Mucosa of descending colon (tissue), 3 donors: ENCODE data around the gene SHANK3. TPM values are rescaled to one million over a fixed set of nuclear protein-coding genes. Genes with fewer than 3 reads are reported as not detected.

ENCODE experiments used
- ATAC-seq: fragments of 200-7000 bp; cut with Tn5 transposase; one replicate; pipeline ENCODE4 v1.9.1; 2020; ENCODE audit warnings: mild to moderate bottlenecking, moderate library complexity
- DNase-seq, 3 donors: peaks; one replicate each; pipeline ENCODE4 v3.0.0-alpha.2; 2020
- H3K36me3 ChIP-seq: fragments of 200-600 bp; one replicate; pipeline ENCODE4 v1.8.0; 2021; ENCODE audit warnings: low read depth, mild to moderate bottlenecking
- H3K4me1 ChIP-seq: fragments of 200-600 bp; one replicate; pipeline ENCODE4 v1.8.0; 2021; ENCODE audit warnings: low read depth, mild to moderate bottlenecking
- H3K4me3 ChIP-seq: fragments of 200-600 bp; one replicate; pipeline ENCODE4 v1.8.0; 2021; ENCODE audit warnings: mild to moderate bottlenecking
- H3K9me3 ChIP-seq: fragments of 200-600 bp; one replicate; pipeline ENCODE4 v1.8.0; 2021; ENCODE audit warnings: mild to moderate bottlenecking
- CTCF ChIP-seq: fragments of 200-600 bp; IDR thresholded peaks from one replicate; pipeline ENCODE4 v1.8.0; 2022; ENCODE audit warnings: antibody characterized with exemption, mild to moderate bottlenecking
- intact Hi-C, 2 donors: fragments of 100-400 bp; cut with DNase I in 1 of 2; cut with micrococcal nuclease in 1 of 2; formaldehyde crosslinking; loops; one replicate each; pipeline versions ENCODE4 v1.11.0 to v1.11.1; 2022; cut with DNase I, micrococcal nuclease
- total RNA-seq, 3 donors: library from RNA; stranded (reverse); fragmentation: NEBNext Ultra II Directional in 2 of 3; extraction: Animal tissue kit (Norgen Biotek cat#: 25700) in 2 of 3; gene quantifications; one replicate each; pipeline versions ENCODE4 v1.2.1 to v1.2.4, GENCODE V29; 2021 to 2023
- donor health status: DM: no; HTN: no; CAD: no; lungs with moderate emphysema.
- donor health status: DM: no; HTN: no; CAD: no.
- donor health status: DM: no; HTN: yes; CAD: no.

SHANK3 gene
- total RNA-seq, 3 donors from 2014 or later, result 3.9 to 14.2 (median 7.1) TPM

- no peak for TF ChIP-seq CTCF
- no peaks in the 10 kb centered on the region for H3K9me3 ChIP-seq
- ATAC-seq (no peak), DNase-seq (no peak)
- H3K4me3 ChIP-seq, result no peak overlapping the region
- H3K4me1 ChIP-seq, result no peaks in the 10 kb centered on the region
- H3K36me3 ChIP-seq, result no peaks in the 10 kb centered on the region
- intact Hi-C loops, result no loop called here
Observed at GRCh38 chr22:50721257-50721844, 48.7 kb downstream of the SHANK3 start.

- Histone ChIP-seq H3K9me3 (no peaks in the 10 kb centered on the region), H3K4me3 (no peak overlapping the region), H3K4me1 (no peaks in the 10 kb centered on the region), H3K36me3 (no peaks in the 10 kb centered on the region)
- no peak for ATAC-seq
- DNase-seq, result no peak
- no peak for TF ChIP-seq CTCF
- intact Hi-C loops, result no loop called here
Observed at GRCh38 chr22:50722048-50722701, 49.6 kb downstream of the SHANK3 start.

Other genes starting within 250 kb of the SHANK3 start
- 10 to 100 TPM; 76.1 to 91.9 (median 84.3) TPM for gene SBF1, start 197.8 kb upstream of the SHANK3 start, total RNA-seq
- 1 to 10 TPM in 2 of 3 donors, under 1 TPM in 1; 0.95 to 3.9 (median 1.4) TPM for gene ADM2, start 191.3 kb upstream of the SHANK3 start, total RNA-seq
- not detected for gene MIOX, start 186.0 kb upstream of the SHANK3 start, total RNA-seq
- gene LMF2, start 165.1 kb upstream of the SHANK3 start, total RNA-seq, result 10 to 100 TPM; 57.8 to 66.4 (median 60.7) TPM
- gene NCAPH2, start 164.6 kb upstream of the SHANK3 start, total RNA-seq, result 10 to 100 TPM; 32.1 to 41.2 (median 34.0) TPM
- 10 to 100 TPM in 1 of 3 donors, 1 to 10 TPM in 1, not detected in 1; 5.4 to 14.6 TPM for gene SCO2, start 147.2 kb upstream of the SHANK3 start, total RNA-seq
- gene TYMP, start 142.8 kb upstream of the SHANK3 start, total RNA-seq, result 10 to 100 TPM; 27.7 to 88.7 (median 34.8) TPM
- gene KLHDC7B, start 126.9 kb upstream of the SHANK3 start, total RNA-seq, result 1 to 10 TPM in 1 of 3 donors, under 1 TPM in 1, not detected in 1; 0.55 to 1.7 TPM
- not detected for gene SYCE3, start 109.9 kb upstream of the SHANK3 start, total RNA-seq
- 10 to 100 TPM; 24.5 to 51.6 (median 29.9) TPM for gene CPT1B, start 94.4 kb upstream of the SHANK3 start, total RNA-seq
- 10 to 100 TPM; 79.9 to 95.0 (median 80.9) TPM for gene CHKB, start 90.0 kb upstream of the SHANK3 start, total RNA-seq
- gene MAPK8IP2, start 72.0 kb upstream of the SHANK3 start, total RNA-seq, result 1 to 10 TPM in 1 of 3 donors, under 1 TPM in 2; 0.63 to 4.2 (median 0.64) TPM
- gene ARSA, start 44.7 kb upstream of the SHANK3 start, total RNA-seq, result 10 to 100 TPM; 64.6 to 87.9 (median 82.2) TPM
- 1 to 10 TPM in 1 of 3 donors, under 1 TPM in 2; 0.41 to 1.4 (median 0.43) TPM for gene ACR, start 65.4 kb downstream of the SHANK3 start, total RNA-seq
- gene RABL2B, start 110.8 kb downstream of the SHANK3 start, total RNA-seq, result 10 to 100 TPM; 24.8 to 39.5 (median 38.4) TPM